ENCODE measurements around the gene RNLS. TPM values are rescaled to one million over a fixed set of nuclear protein-coding genes. Genes with fewer than 3 reads are reported as not detected.

The RNLS gene
- total and polyA plus RNA-seq, 2 of the 4 experiments (the other 2 are of a cell fraction) = 4.5 to 7.0 TPM

GRCh38 chr10:88421590-88421989 is 161.5 kb downstream of the RNLS start:
- dilution Hi-C loops (cut with HindIII; ENCODE audit: low sequenced_read_pairs, unreplicated experiment) (no loop called here), in situ Hi-C loops (cut with MboI; ENCODE audit: low sequenced_read_pairs) (no loop called here), intact Hi-C loops (cut with micrococcal nuclease) (no loop called here)
- Histone ChIP-seq H3K18ac (ENCODE audit: low read depth, low read length) (no peak overlapping the region), H2AK9ac (replicated peaks; ENCODE audit: low read depth, low read length, poor library complexity) (no peak overlapping the region), H4K8ac (ENCODE audit: low read depth in 2 of 2, low read length in 2 of 2) (no peak overlapping the region), H3K27ac (ENCODE audit: insufficient read depth, low read length) (no peak overlapping the region), H3K9me1 (ENCODE audit: insufficient read depth, low read length) (no peaks in the 10 kb centered on the region), H2AK5ac (ENCODE audit: low read depth, low read length) (no peak overlapping the region), H2BK15ac (ENCODE audit: low read depth, low read length) (no peak overlapping the region), H4K20me1 (ENCODE audit: insufficient read depth, low read length) (no peaks in the 10 kb centered on the region), H3K27me3 (ENCODE audit: control insufficient read depth, insufficient read depth, low read length) (peaks cover 14% of the 10 kb centered on the region), H2BK20ac (ENCODE audit: low read depth, low read length) (no peak overlapping the region), H3K56ac (ENCODE audit: extremely low read depth, insufficient read depth, low read length) (no peak overlapping the region), H3K4me3 (ENCODE audit: insufficient read depth, low read depth, low read length) (no peak overlapping the region), H3K14ac (replicated peaks; ENCODE audit: low read depth, low read length) (no peak overlapping the region), H3K4me2 (ENCODE audit: low read depth, low read length) (no peak overlapping the region), H3K9ac (ENCODE audit: low read depth, low read length) (no peak overlapping the region), H3K23ac (ENCODE audit: low read depth, low read length) (no peak overlapping the region), H3K4me1 (ENCODE audit: control insufficient read depth, insufficient read depth, low read length) (no peaks in the 10 kb centered on the region), H3K36me3 (ENCODE audit: control insufficient read depth, insufficient read depth, low read length) (no peaks in the 10 kb centered on the region), H2BK120ac (ENCODE audit: low read depth, low read length) (no peak overlapping the region), H4K5ac (ENCODE audit: low read depth, low read length) (no peak overlapping the region), H4K91ac (ENCODE audit: insufficient read depth, low read depth, low read length) (no peak overlapping the region), H2BK5ac (ENCODE audit: low read depth, low read length, poor library complexity, severe bottlenecking) (no peak overlapping the region), H2AFZ (replicated peaks; ENCODE audit: low read length, poor library complexity) (no peak overlapping the region), H3K9me3 (ENCODE audit: control insufficient read depth, insufficient read depth, low read length) (no peaks in the 10 kb centered on the region), H3K79me1 (ENCODE audit: low read depth in 1 of 2, low read length in 2 of 2) (no peaks in the 10 kb centered on the region), H3K4ac (ENCODE audit: low read depth, low read length) (no peak overlapping the region)
- DNase-seq (no peak), ATAC-seq (ENCODE audit: low read depth) (no peak)
- WGBS, 2 experiments (ENCODE audit: extremely low coverage in 2 of 2, insufficient read length in 1 of 2) = 44% methylated on average over 1 of the region's 4 CpGs; no CpG with 5 or more reads in 1 of the 2 experiments
- TF ChIP-seq USF2 (IDR thresholded peaks at IDR 0.05; ENCODE audit: low read depth, low read length) (no peak), ELK1 (IDR thresholded peaks at IDR 0.05; ENCODE audit: borderline replicate concordance, low read depth, low read length) (no peak), CEBPB (IDR thresholded peaks at IDR 0.05; ENCODE audit: low read depth, low read length) (no peak), SMC3 (IDR thresholded peaks at IDR 0.05; ENCODE audit: low read depth, low read length) (no peak), RCOR1 (IDR thresholded peaks at IDR 0.05; ENCODE audit: insufficient replicate concordance, low read length) (no peak), MXI1 (IDR thresholded peaks at IDR 0.05; ENCODE audit: borderline replicate concordance, low read depth, low read length) (no peak), BHLHE40 (IDR thresholded peaks at IDR 0.05; ENCODE audit: low read depth, low read length) (no peak), RAD21 (IDR thresholded peaks at IDR 0.05; ENCODE audit: low read length) (no peak), MAZ (IDR thresholded peaks at IDR 0.05; ENCODE audit: borderline replicate concordance, low read depth, low read length) (no peak), CTCF (conservative IDR thresholded peaks at IDR 0.05; ENCODE audit: low read depth, low read length) (no peak), RFX5 (IDR thresholded peaks at IDR 0.05; ENCODE audit: low read depth, low read length) (no peak), POLR2A (IDR thresholded peaks at IDR 0.05; ENCODE audit: low read depth, low read length) (no peak), CHD1 (IDR thresholded peaks at IDR 0.05; ENCODE audit: low read depth, low read length) (no peak), MAFK (IDR thresholded peaks at IDR 0.05; ENCODE audit: low read depth, low read length) (no peak), NFE2L2 (IDR thresholded peaks at IDR 0.05; ENCODE audit: low read depth, low read length) (no peak), FOS (IDR thresholded peaks at IDR 0.05; ENCODE audit: low read depth, low read length) (no peak)
- POLR2A ChIA-PET (ENCODE audit: unreplicated experiment) = no interaction called here
- BruUV-seq (replicated peaks) = no TSS peak
- CTCF ChIA-PET = no interaction called here

Measured in IMR-90 (cell line).